Measurements from ENCODE around the gene GABRD. TPM values are rescaled to one million over a fixed set of nuclear protein-coding genes. Genes with fewer than 3 reads are reported as not detected.

GABRD gene
- polyA plus RNA-seq, 1 experiment: not detected

GRCh38 chr1:2042830-2043773, 24.0 kb downstream of the GABRD start:
- POLR2A ChIA-PET: no interaction called here

GRCh38 chr1:2043886-2044285, 24.7 kb downstream of the GABRD start:
- POLR2A ChIA-PET: interaction anchor here (1.0 kb wide), 1 partner anchor 428 kb away, joined by 3 read pairs; the partner anchor contains the start of gene MIB2
- CTCF ChIA-PET: interaction anchor here (0.5 to 5.3 kb wide), 21 partner anchors 8 to 430 kb away, joined by 3 to 50 read pairs (median 6); partner anchors contain the start of genes CFAP74 and GABRD
- no peak for DNase-seq (ENCODE audit: low read depth)
- no peak overlapping the region for H3K4me3 ChIP-seq (ENCODE audit: low read depth, low read length)
- no peak for TF ChIP-seq CTCF (IDR thresholded peaks at IDR 0.05; ENCODE audit: insufficient read depth, low read depth, low read length)
- H3K36me3 ChIP-seq (ENCODE audit: control insufficient read depth, insufficient read depth, low read length): no peaks in the 10 kb centered on the region
- H3K27me3 ChIP-seq (ENCODE audit: control insufficient read depth, insufficient read depth, low read length): peaks cover 10% of the 10 kb centered on the region

More at GRCh38 chr1:2042830-2043773, 24.0 kb downstream of the GABRD start:
- DNase-seq (ENCODE audit: low read depth): no peak
- Histone ChIP-seq H3K27me3 (ENCODE audit: control insufficient read depth, insufficient read depth, low read length) (peaks cover 6% of the 10 kb centered on the region), H3K36me3 (ENCODE audit: control insufficient read depth, insufficient read depth, low read length) (no peaks in the 10 kb centered on the region), H3K4me3 (ENCODE audit: low read depth, low read length) (no peak overlapping the region)
- CTCF ChIA-PET: interaction anchor here (1.7 to 5.3 kb wide), 12 partner anchors 7 to 136 kb away, joined by 6 to 50 read pairs (median 13); partner anchors contain the start of gene CFAP74
- TF ChIP-seq CTCF (IDR thresholded peaks at IDR 0.05; ENCODE audit: insufficient read depth, low read depth, low read length): no peak

GRCh38 chr1:2044510-2045319, 25.6 kb downstream of the GABRD start:
- TF ChIP-seq CTCF (IDR thresholded peaks at IDR 0.05; ENCODE audit: insufficient read depth, low read depth, low read length): peak; percentile 53
- Histone ChIP-seq H3K4me3 (ENCODE audit: low read depth, low read length) (peak overlapping the region; percentile 10; the same call in 1 of the 2 replicates), H3K36me3 (ENCODE audit: control insufficient read depth, insufficient read depth, low read length) (no peaks in the 10 kb centered on the region), H3K27me3 (ENCODE audit: control insufficient read depth, insufficient read depth, low read length) (peaks cover 18% of the 10 kb centered on the region)
- DNase-seq (ENCODE audit: low read depth): no peak
- POLR2A ChIA-PET: interaction anchor here (1.0 kb wide), 1 partner anchor 429 kb away, joined by 3 read pairs; the partner anchor contains the start of gene MIB2
- CTCF ChIA-PET: interaction anchor here (0.5 to 5.3 kb wide), 40 partner anchors 9 to 1675 kb away, joined by 3 to 50 read pairs (median 5); partner anchors contain the start of genes CFAP74 and GABRD

- TF ChIP-seq CTCF (IDR thresholded peaks at IDR 0.05; ENCODE audit: insufficient read depth, low read depth, low read length): no peak
- no peaks in the 10 kb centered on the region for H3K36me3 ChIP-seq (ENCODE audit: control insufficient read depth, insufficient read depth, low read length)
- no peak overlapping the region for H3K4me3 ChIP-seq (ENCODE audit: low read depth, low read length)
- DNase-seq (ENCODE audit: low read depth): no peak
- ChIA-PET POLR2A (no interaction called here), CTCF (interaction anchor here (0.6 to 5.3 kb wide), 30 partner anchors 8 to 1385 kb away, joined by 3 to 50 read pairs (median 6); partner anchors contain the start of genes CFAP74 and GABRD)
- peaks cover 18% of the 10 kb centered on the region for H3K27me3 ChIP-seq (ENCODE audit: control insufficient read depth, insufficient read depth, low read length)
Measured at GRCh38 chr1:2045468-2046173, 26.5 kb downstream of the GABRD start.

Measured in BJ (cell line).